Neural progenitor cell (in vitro differentiated cells): Measurements from ENCODE around the gene DNAJB5.

Source experiments
- EZH2 ChIP-seq: fragments of 200-600 bp; sonication (generic); IDR thresholded peaks from 2 replicates; pipeline ENCODE4 v1.6.1; 2017; ENCODE audit warnings: antibody characterized with exemption, mild to moderate bottlenecking, moderate library complexity
- TF ChIP-seq, protein P1 (sequence below): fragments of 200-600 bp; sonication (generic); IDR thresholded peaks from 2 replicates; pipeline ENCODE4 v1.5.1; 2017; ENCODE audit warnings: antibody characterized with exemption, mild to moderate bottlenecking

DNA sequence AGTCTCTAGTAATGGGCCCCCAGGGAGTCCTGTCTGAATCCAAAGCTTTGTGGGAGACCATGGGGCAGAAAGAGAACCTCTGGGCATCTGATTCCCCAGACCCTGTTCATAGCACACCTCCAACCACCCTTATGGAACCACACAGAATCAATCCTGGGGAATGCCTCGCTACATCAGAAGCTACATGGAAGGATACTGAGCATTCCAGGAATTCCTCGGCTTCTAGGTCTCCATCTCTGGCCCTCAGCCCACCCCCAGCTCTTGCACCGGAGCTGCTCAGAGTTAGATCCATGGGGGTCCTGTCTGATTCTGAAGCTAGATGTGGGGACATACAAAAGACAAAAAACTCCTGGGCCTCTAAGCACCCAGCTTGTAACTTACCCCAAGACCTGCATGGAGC, 54.5 kb downstream of the DNAJB5 start:
- TF ChIP-seq, protein P1, sequence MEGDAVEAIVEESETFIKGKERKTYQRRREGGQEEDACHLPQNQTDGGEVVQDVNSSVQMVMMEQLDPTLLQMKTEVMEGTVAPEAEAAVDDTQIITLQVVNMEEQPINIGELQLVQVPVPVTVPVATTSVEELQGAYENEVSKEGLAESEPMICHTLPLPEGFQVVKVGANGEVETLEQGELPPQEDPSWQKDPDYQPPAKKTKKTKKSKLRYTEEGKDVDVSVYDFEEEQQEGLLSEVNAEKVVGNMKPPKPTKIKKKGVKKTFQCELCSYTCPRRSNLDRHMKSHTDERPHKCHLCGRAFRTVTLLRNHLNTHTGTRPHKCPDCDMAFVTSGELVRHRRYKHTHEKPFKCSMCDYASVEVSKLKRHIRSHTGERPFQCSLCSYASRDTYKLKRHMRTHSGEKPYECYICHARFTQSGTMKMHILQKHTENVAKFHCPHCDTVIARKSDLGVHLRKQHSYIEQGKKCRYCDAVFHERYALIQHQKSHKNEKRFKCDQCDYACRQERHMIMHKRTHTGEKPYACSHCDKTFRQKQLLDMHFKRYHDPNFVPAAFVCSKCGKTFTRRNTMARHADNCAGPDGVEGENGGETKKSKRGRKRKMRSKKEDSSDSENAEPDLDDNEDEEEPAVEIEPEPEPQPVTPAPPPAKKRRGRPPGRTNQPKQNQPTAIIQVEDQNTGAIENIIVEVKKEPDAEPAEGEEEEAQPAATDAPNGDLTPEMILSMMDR: no peak
- no peak for TF ChIP-seq EZH2
